Heart left ventricle (tissue), 16 donors: ENCODE results near the gene DHH. TPM values are rescaled to one million over a fixed set of nuclear protein-coding genes. Genes with fewer than 3 reads are reported as not detected.

Source experiments
- ATAC-seq, 4 donors: fragments of 200-7000 bp; cut with Tn5 transposase; one replicate each; pipeline ENCODE4 v1.9.1; 2020 to 2022; ENCODE audit warnings: moderate library complexity in 4 of 4, mild to moderate bottlenecking in 3 of 4, moderate number of reproducible peaks in 1 of 4
- DNase-seq, 5 donors: peaks; one replicate each; pipeline ENCODE4 v3.0.0-alpha.2; 2020
- H3K27ac ChIP-seq, 12 donors: fragments of 200-600 bp; sonication (generic) in 4 of 12; one replicate each; pipeline versions ENCODE4 v1.5.0 to v1.8.0; 2016 to 2022; ENCODE audit warnings: mild to moderate bottlenecking in 2 of 12
- H3K27me3 ChIP-seq, 9 donors: fragments of 200-600 bp; sonication (generic) in 2 of 9; one replicate each; pipeline versions ENCODE4 v1.5.1 to v1.8.0; 2016 to 2022; ENCODE audit warnings: mild to moderate bottlenecking in 3 of 9
- H3K36me3 ChIP-seq, 9 donors: fragments of 200-600 bp; sonication (generic) in 2 of 9; one replicate each; pipeline versions ENCODE4 v1.5.0 to v1.8.0; 2018 to 2022; ENCODE audit warnings: mild to moderate bottlenecking in 2 of 9
- H3K4me1 ChIP-seq, 12 donors: fragments of 200-600 bp; sonication (generic) in 4 of 12; one replicate each; pipeline versions ENCODE4 v1.5.0 to v1.8.0; 2016 to 2022; ENCODE audit warnings: mild to moderate bottlenecking in 3 of 12
- H3K4me3 ChIP-seq, 12 donors: fragments of 200-600 bp; sonication (generic) in 4 of 12; one replicate each; pipeline versions ENCODE4 v1.5.0 to v1.8.0; 2017 to 2022; ENCODE audit warnings: mild to moderate bottlenecking in 9 of 12, moderate library complexity in 4 of 12
- H3K9me3 ChIP-seq, 12 donors: fragments of 200-600 bp; sonication (generic) in 4 of 12; one replicate each; pipeline versions ENCODE4 v1.5.0 to v1.8.0; 2016 to 2022; ENCODE audit warnings: mild to moderate bottlenecking in 1 of 12
- CTCF ChIP-seq, 12 donors: fragments of 200-600 bp; sonication (generic) in 4 of 12; IDR thresholded peaks; one replicate each; pipeline versions ENCODE4 v1.5.0 to v1.8.0; 2018 to 2022; ENCODE audit warnings: antibody characterized with exemption in 12 of 12, mild to moderate bottlenecking in 5 of 12
- POLR2A ChIP-seq, 2 donors: fragments of 450-650 bp; IDR thresholded peaks; one replicate each; pipeline ENCODE4 v1.6.1; 2017; ENCODE audit warnings: antibody characterized with exemption in 2 of 2, mild to moderate bottlenecking in 2 of 2, moderate library complexity in 2 of 2
- WGBS, 4 donors: extraction: QIAGEN DNeasy Blood & Tissue Kit in 2 of 4; methylation state at CpG; one replicate each; pipeline versions ENCODE4 v1.1.5 to v1.1.7; 2013 to 2018; 5-methylcytosine and 5-hydroxymethylcytosine counted together
- intact Hi-C, 10 donors: fragments of 100-400 bp; cut with DNase I; formaldehyde crosslinking; loops; one replicate each; pipeline versions ENCODE4 v1.11.1 to v1.14.2; 2022
- polyA plus RNA-seq, 2 donors: library from polyadenylated mRNA; stranded (reverse); fragments of 200-250 nt; gene quantifications; one replicate each; pipeline ENCODE4 v1.2.3, GENCODE V29; 2013
- total RNA-seq, 9 donors: library from RNA; depleted of rRNA in 2 of 9; stranded (reverse); fragments of >200 nt in 2 of 9; fragmentation: NEBNext Ultra II Directional in 3 of 9; extraction: Animal tissue kit (Norgen Biotek cat#: 25700) in 3 of 9; gene quantifications; one replicate each; pipeline versions ENCODE4 v1.1.0 to v1.2.4, GENCODE V29; 2016 to 2023
- donor health status: ischemic (EF 13 %, LVEDD 7.1; RV severe dilation, severe dysfunction).
- donor health status: healthy with polysubstance abuse.
- donor health status: DM: no; HTN: yes; CAD: no.
- donor health status: DM: no; HTN: no; CAD: no.
- donor health status: ischemic (EF 25% LVEDD 6.9; RV normal size, moderate dysfunction).
- donor health status: ischemic (EF 25% LVEDD 5.7; RV mildly dilated, moderate dysfunction).
- donor health status: healthy.
- donor health status: DM: yes; HTN: yes; CAD: no.
- donor health status: ischemic (EF 35%, LVEDD 5.7; RV mildly dilated, moderate dysfunction).
- donor health status: nonischemic (EF 11% LVEDD 7.7; RV severe dilation, severe dysfunction).
- donor health status: DM: yes; HTN: yes; CAD: no.
- donor health status: PGD.
- donor health status: ischemic (EF 29% LVEDD 5.4; RV normal size, mild dysfunction).
- donor health status: nonischemic (EF 23%, LVEDD 6.1; RV moderate dilation, normal function).

The DHH gene
- total and polyA plus RNA-seq, 11 donors, result 0.34 to 1.5 (median 0.76) TPM

DNA sequence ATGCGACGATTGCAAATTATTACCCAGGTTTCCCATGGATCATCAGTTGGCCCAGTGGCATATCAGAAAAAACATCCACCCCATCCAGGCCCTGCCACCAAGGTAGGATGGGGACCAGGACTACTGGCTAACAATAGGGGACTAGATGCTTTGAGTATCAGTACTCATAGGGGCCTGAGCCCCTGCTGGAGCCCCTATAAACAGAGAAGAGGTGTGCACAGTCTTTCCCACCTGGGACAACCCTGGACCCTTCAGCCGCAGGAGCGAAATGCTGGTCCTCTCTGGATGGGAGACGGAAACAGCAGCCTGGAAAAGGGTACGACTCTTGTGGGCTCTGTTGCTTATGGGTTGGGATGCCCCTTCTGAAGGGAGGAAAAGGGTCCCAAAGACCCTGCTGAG is 5.7 kb downstream of the DHH start:
- WGBS, 4 donors, result 45 to 69% (median 63%) methylated on average over 3 to 6 of the region's 6 CpGs

GRCh38 chr12:49088150-49088931 is 6.3 kb downstream of the DHH start:
- no peaks in the 10 kb centered on the region for H3K36me3 ChIP-seq
- H3K4me3 ChIP-seq, result peak overlapping the region in 6 of 12 donors; percentile 6 to 38 (median 20)
- peaks cover 10 to 55% (median 41%) of the 10 kb centered on the region in 12 donors for H3K4me1 ChIP-seq
- DNase-seq (peak; percentile 73 to 83 (median 81)), ATAC-seq (peak; percentile 82 to 93 (median 92))
- 0 to 4% (median 2%) methylated on average over 13 to 18 of the region's 18 CpGs for WGBS, 4 donors
- intact Hi-C loops, result loop anchor here (1.0 to 5.0 kb wide), 8 partner anchors 32 to 149 kb away; no protein-coding TSS in a partner anchor
- H3K9me3 ChIP-seq, result no peaks in the 10 kb centered on the region
- peak; percentile 84 to 94 (median 90) for TF ChIP-seq CTCF (IDR thresholded peaks at IDR 0.05)
- TF ChIP-seq POLR2A (IDR thresholded peaks at IDR 0.05), result no peak
- peaks cover 0 to 49% (median 29%) of the 10 kb centered on the region in 9 donors for H3K27me3 ChIP-seq
- H3K27ac ChIP-seq, result no peak overlapping the region

More for the DNA sequence above, 5.7 kb downstream of the DHH start:
- DNase-seq, result peak in 1 of 5 donors; percentile 14
- TF ChIP-seq CTCF (IDR thresholded peaks at IDR 0.05), result no peak
- no peak for TF ChIP-seq POLR2A (IDR thresholded peaks at IDR 0.05)
- intact Hi-C loops, result loop anchor here (1.0 to 5.0 kb wide), 8 partner anchors 31 to 148 kb away; no protein-coding TSS in a partner anchor
- no peak overlapping the region for H3K27ac ChIP-seq
- ATAC-seq, result no peak
- no peaks in the 10 kb centered on the region for H3K36me3 ChIP-seq
- H3K4me1 ChIP-seq, result peaks cover 10 to 61% (median 45%) of the 10 kb centered on the region in 12 donors
- no peak overlapping the region for H3K4me3 ChIP-seq
- peaks cover 0 to 55% (median 31%) of the 10 kb centered on the region in 9 donors for H3K27me3 ChIP-seq
- H3K9me3 ChIP-seq, result no peaks in the 10 kb centered on the region

DNA sequence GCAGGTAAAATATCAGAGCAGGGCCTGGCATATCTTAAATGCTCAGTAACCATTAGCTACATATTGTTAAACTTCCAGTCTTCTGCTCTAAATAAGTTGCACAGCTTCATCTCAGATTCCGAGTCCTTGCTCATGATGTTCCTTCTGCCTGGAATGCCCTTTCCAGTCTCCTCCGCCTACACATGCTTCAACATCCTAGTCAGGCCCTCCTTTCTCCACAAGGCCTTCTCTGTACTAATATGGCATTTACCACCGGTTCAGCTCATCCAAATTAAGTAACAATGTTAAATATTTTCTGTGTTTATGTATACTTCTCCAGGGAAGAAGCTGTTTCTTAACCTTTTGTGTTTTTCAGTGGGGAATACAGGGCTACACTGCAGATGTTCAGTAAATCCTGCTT is 8.5 kb downstream of the DHH start:
- peaks cover 4 to 33% (median 25%) of the 10 kb centered on the region in 12 donors for H3K4me1 ChIP-seq
- TF ChIP-seq POLR2A (IDR thresholded peaks at IDR 0.05) (no peak), CTCF (IDR thresholded peaks at IDR 0.05) (no peak)
- intact Hi-C loops, result loop anchor here in 4 of 10 donors (2.0 to 5.0 kb wide), 3 partner anchors 35 to 151 kb away; no protein-coding TSS in a partner anchor
- no peaks in the 10 kb centered on the region for H3K36me3 ChIP-seq
- DNase-seq, result no peak
- H3K27ac ChIP-seq, result no peak overlapping the region
- peaks cover 0 to 28% (median 17%) of the 10 kb centered on the region in 9 donors for H3K27me3 ChIP-seq
- no peak for ATAC-seq
- H3K9me3 ChIP-seq, result no peaks in the 10 kb centered on the region
- no peak overlapping the region for H3K4me3 ChIP-seq
- WGBS, 4 donors, result 78 to 82% (median 80%) methylated on average over 3 of the region's 3 CpGs

- Histone ChIP-seq H3K27me3 (peaks cover 0 to 11% (median 6%) of the 10 kb centered on the region in 9 donors), H3K9me3 (no peaks in the 10 kb centered on the region), H3K36me3 (no peaks in the 10 kb centered on the region), H3K27ac (no peak overlapping the region), H3K4me3 (no peak overlapping the region), H3K4me1 (peaks cover 0 to 16% (median 10%) of the 10 kb centered on the region in 12 donors)
- intact Hi-C loops, result no loop called here
- DNase-seq (no peak), ATAC-seq (no peak)
- 96 to 99% (median 98%) methylated on average over 3 of the region's 3 CpGs for WGBS, 4 donors
- TF ChIP-seq CTCF (IDR thresholded peaks at IDR 0.05) (no peak), POLR2A (IDR thresholded peaks at IDR 0.05) (no peak)
Measured at GRCh38 chr12:49084438-49084837, 10.2 kb downstream of the DHH start.
